ENCODE measurements around the gene MAD2L1.

Gene MAD2L1

DNA sequence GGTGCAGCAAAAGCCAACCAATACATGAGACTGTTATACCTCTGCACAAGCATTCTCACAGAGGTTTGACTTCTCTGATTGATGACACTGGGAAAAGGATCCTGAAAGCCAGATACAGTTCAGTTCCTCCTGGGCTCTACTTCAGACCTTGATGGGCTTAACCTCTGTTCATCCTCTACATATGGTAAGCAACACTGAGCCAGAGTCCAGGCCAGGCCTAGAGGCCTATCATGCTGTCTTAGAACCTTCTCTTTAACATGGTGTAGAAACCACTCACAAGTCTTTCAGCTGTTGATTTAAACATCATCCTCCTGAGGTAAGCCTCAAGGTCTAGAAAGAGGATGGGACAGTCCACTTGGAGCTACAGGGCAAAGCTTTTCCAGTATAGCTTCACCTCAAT lies 9.2 kb downstream of the MAD2L1 start:
- no peak for DNase-seq

- peak; percentile 7 to 21 for DNase-seq
These were observed 10.4 kb downstream of the MAD2L1 start for GRCh38 chr4:120056246-120056645.

DNA sequence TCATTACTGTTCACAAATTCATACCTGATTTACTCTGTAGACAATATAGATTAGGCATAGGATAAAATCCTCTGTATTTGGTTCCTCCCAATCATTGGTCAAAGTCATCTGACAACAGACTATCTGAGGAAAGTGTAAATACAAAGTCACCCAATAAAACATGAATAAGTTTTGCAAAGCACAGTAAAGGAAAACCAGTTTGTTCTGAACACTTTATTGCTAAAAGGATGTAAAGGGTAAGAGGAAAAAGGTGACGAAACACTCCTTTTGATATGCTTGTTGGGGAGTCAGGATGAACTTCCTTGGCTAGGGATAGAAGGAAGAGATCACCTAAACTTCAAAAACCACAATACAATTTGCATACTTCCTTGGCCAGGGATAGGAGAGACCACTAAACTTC lies 10.9 kb downstream of the MAD2L1 start:
- no peak for DNase-seq

- DNase-seq = no peak
These were observed 11.5 kb downstream of the MAD2L1 start for GRCh38 chr4:120055162-120055561.

DNA sequence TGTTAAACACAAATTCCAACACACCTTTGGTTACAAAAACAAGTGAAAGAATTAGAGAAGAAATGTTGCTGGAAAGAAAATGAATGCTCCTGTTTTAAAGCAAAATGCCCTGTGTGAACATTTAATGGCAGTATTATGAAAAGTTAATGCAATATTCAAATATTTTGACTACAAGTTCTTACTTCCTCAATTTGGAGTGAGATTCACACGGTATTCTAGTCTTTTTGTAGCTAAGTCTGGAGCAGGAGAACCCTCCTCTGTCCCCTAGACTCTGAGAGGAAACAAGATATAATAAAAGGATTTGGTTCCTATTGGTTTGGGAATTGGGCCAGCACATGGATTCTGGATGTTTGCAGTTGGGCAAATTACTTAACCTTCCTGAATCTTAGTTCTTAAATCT lies 12.7 kb downstream of the MAD2L1 start:
- DNase-seq = peak; percentile 29 to 48

- peak; percentile 74 to 84 for DNase-seq
These were observed 13.8 kb downstream of the MAD2L1 start for GRCh38 chr4:120052856-120053255.

DNA sequence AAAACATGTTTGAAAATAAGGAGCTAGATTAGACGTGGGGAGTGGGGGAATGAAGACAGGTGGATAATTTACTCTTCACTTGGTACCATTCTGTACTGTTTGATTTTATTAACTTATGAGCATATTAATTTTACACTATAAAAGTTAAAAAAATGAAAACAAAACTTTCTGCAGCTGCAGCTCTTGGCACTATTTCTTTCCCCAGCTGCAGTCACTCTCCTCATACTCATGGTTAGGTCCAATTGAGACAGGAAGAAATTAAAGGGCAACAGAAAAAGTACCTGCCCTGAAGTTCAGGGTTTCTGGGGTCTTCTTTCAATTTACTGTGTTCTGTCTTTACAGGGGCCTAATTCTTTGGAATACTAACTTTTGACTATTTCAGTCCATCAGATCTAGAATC lies 15.4 kb downstream of the MAD2L1 start:
- DNase-seq = no peak

GRCh38 chr4:120049732-120050494 lies 16.7 kb downstream of the MAD2L1 start:
- peak; percentile 75 to 98 for DNase-seq

GRCh38 chr4:120043828-120044227 lies 22.8 kb downstream of the MAD2L1 start:
- no peak for DNase-seq

DNA sequence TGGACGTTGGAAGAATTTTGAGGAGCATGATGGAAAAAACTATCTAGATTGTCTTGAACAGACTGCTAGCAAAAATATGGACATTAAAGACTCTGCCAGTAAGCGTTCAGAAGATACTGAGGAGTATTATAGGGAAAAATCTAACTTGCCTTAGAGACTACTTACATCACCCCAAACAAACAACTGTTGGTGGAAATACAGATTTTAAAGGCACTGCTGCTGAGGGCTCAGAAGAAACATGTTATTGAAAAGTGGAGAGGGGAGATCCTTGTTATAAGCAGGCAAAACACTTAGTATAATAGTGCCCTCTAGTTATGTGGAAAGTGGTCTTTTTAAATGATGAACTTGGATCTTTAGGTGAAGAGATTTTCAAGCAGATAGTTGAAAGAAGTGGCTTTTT lies 29.2 kb downstream of the MAD2L1 start:
- DNase-seq = no peak

DNA sequence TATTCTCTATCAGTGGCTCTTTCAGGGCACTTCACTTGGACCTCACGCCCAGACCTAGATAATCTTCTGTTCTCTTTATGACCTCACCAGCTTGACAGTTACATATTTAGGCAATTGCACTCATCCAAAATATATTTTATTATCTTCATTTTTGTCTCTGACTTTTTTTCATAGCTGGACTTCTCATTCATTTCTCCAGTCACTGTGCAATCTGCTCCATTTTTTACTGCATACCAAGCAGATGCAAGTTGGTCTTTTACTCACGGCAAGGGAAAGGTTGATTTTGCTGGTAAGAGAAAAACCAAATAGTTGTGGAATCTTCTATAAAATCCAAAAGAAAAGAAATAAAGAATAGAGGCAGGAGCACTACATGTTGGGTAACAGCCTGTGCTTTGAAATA lies 31.7 kb downstream of the MAD2L1 start:
- DNase-seq = no peak

- no peak for DNase-seq
These were observed 39.8 kb downstream of the MAD2L1 start for GRCh38 chr4:120026853-120027252.

- no peak for DNase-seq
These were observed 41.1 kb downstream of the MAD2L1 start for GRCh38 chr4:120025516-120025915.

GRCh38 chr4:120018786-120019185 lies 47.9 kb downstream of the MAD2L1 start:
- no peak for DNase-seq

DNA sequence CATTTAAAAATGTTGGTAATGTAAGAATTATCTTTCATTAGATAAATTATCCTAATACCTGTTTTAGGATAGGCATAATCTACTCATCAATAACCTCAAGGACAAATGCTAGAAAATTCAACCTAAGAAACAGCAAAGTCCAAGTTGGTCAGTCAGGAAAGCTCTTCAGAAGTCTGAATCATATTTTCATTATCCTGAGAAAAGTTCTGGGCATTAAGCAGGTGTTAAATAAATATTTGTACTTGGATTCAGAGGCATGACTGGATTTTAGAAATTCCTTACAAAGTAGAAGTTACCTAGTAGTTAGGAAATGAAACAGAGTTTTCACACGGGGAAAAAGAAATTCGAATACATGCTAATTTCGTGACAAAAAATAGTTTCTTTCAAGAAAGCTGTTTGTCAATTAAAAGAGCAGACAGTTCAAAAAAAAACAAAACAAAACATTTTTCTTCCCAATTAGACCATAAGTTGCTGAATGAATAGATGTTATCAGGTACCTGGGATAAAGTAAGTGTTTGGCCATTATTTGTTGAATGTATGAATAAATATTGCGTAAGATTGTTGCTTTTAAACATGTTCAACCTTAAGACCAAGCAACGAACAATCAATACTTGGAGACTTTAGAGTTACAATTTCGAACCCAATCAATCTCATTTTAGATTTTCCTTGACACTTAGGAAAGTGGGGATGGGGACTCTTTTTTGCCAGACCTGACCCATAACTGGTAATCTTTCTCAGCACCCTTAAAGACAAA lies 48.5 kb downstream of the MAD2L1 start:
- no peak for DNase-seq

DNA sequence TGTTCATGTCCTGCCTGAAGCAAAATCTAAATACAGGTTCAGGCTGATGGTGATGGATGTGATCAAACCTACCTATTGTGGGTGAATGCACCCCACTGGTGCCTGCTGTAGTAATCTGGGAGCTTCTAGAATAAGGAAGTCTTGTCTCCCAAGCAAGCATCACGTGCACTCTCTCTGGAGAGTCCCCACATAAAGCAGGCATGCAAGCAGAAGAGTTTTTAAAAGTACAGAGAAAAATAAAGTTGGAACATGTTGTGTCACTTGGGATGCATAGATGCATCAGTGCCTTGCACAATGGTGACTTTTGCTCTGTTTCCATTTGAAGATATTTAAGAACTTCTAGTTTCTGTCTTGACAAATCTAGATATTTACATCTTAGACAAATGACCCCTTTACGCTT lies 54.9 kb downstream of the MAD2L1 start:
- no peak for DNase-seq

DNA sequence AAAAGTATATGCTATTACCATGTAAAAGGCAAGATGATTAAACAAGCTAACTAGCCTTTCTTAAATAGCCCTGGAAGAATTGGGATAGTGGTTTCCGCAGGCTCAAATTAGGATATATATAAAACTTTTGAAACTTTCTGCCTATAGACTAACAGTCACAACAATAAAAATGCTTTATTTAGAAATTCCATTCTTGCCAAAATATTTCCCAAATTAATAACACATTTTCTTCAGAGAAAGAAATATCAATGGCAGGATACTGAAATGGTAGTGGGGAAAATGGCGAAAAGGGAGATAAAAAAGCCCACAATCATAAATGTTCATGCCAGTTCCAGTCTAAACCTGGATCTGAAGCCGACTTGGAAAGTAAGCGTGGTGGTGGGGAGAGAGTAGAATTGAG lies 56.0 kb downstream of the MAD2L1 start:
- DNase-seq = no peak

DNA sequence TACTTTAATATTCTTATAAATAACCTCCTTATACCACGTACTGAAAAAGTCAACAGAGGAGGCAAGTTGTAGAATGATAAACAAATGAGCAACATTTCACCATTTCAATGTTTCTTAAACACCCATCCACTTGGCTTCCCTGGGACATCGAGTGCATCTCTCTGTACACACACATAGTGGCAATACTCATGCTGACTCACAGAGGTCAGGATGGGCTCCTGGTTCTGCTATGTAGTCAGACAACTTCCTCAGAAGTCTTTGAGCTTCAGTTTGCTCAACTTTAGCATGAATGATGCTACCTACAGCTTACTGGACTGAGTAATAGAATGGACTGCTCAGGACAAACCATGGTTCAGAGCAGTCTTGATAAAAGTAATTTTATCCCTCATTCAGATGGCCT lies 56.9 kb downstream of the MAD2L1 start:
- DNase-seq = no peak

DNA sequence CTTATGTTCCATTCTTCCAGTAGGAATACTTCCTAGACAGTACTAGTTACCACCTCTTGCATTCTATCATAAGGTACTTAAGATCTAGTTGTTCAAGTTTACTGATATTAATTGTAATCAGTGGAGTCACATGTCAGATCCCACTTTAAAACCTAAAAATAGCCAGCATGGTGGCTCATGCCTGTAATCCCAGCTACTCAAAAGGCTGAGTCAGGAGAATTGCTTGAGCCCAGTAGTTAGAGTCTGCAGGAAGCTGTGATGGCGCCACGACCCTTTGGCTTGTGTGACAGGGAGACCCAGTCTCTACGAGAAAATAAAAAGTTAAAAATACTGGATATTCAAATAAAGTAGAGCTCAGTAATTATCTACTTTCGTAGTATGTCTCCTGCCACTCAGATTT lies 57.7 kb downstream of the MAD2L1 start:
- DNase-seq = no peak

GRCh38 chr4:120007896-120008436 lies 58.7 kb downstream of the MAD2L1 start:
- DNase-seq = no peak

- no peak for DNase-seq
These were observed 59.3 kb downstream of the MAD2L1 start for GRCh38 chr4:120007191-120007871.

Data from inflammatory macrophage treated with lipopolysaccharide for 1 hour (primary cell).